Embryonic facial prominence (tissue), 1 donor: ENCODE data around the gene PRL.

Experiments used
- DNase-seq: peaks from one replicate; pipeline ENCODE4 v3.0.0-alpha.2; 2016; ENCODE audit errors: extremely low spot score

PRL gene

GRCh38 chr6:22296936-22297335 lies at the start of gene PRL:
TSS of gene PRL (minus strand) at chr6:22297036. CDS start at chr6:22296982, 54 bp downstream.
- DNase-seq: no peak

GRCh38 chr6:22343864-22344263 lies 47.0 kb upstream of the PRL start:
- no peak for DNase-seq

GRCh38 chr6:22334778-22335177 lies 37.9 kb upstream of the PRL start:
- no peak for DNase-seq

- DNase-seq: no peak
Observed at GRCh38 chr6:22333802-22334201, 37.0 kb upstream of the PRL start.

GRCh38 chr6:22332711-22333110 lies 35.9 kb upstream of the PRL start:
- DNase-seq: no peak

- DNase-seq: no peak
Observed at GRCh38 chr6:22332216-22332615, 35.4 kb upstream of the PRL start.

- DNase-seq: no peak
Observed at GRCh38 chr6:22330941-22331340, 34.1 kb upstream of the PRL start.

- no peak for DNase-seq
Observed at GRCh38 chr6:22328474-22328873, 31.6 kb upstream of the PRL start.

GRCh38 chr6:22327881-22328280 lies 31.0 kb upstream of the PRL start:
- DNase-seq: no peak

GRCh38 chr6:22326500-22326899 lies 29.7 kb upstream of the PRL start:
- no peak for DNase-seq

- DNase-seq: no peak
Observed at GRCh38 chr6:22325481-22325880, 28.6 kb upstream of the PRL start.

GRCh38 chr6:22323848-22324247 lies 27.0 kb upstream of the PRL start:
- no peak for DNase-seq

GRCh38 chr6:22322103-22323030 lies 25.5 kb upstream of the PRL start:
- DNase-seq: no peak

GRCh38 chr6:22320750-22321149 lies 23.9 kb upstream of the PRL start:
- DNase-seq: no peak

GRCh38 chr6:22318404-22318803 lies 21.6 kb upstream of the PRL start:
- DNase-seq: no peak

GRCh38 chr6:22313796-22314195 lies 17.0 kb upstream of the PRL start:
- DNase-seq: no peak

GRCh38 chr6:22308939-22309338 lies 12.1 kb upstream of the PRL start:
- DNase-seq: no peak

- DNase-seq: no peak
Observed at GRCh38 chr6:22306741-22307466, 10.1 kb upstream of the PRL start.

- no peak for DNase-seq
Observed at GRCh38 chr6:22302838-22303237, 6.0 kb upstream of the PRL start.

GRCh38 chr6:22300273-22300998 lies 3.6 kb upstream of the PRL start:
- no peak for DNase-seq

GRCh38 chr6:22298475-22298890 lies 1.6 kb upstream of the PRL start:
- DNase-seq: no peak

GRCh38 chr6:22296067-22296466 lies 769 bp downstream of the PRL start:
- DNase-seq: no peak
